Stimulated activated CD8-positive, alpha-beta memory T cell treated with anti-CD3 and anti-CD28 coated beads, Interleukin-15, amount 100 ng/mL, for 24 hours (primary cell): ENCODE data around the gene MYOG.

Source experiments
- DNase-seq: peaks from one replicate; pipeline ENCODE4 v3.0.0-alpha.2; 2020; ENCODE audit warnings: low read depth

The MYOG gene

GRCh38 chr1:203117611-203118575 is 32.1 kb upstream of the MYOG start:
- DNase-seq: no peak

DNA sequence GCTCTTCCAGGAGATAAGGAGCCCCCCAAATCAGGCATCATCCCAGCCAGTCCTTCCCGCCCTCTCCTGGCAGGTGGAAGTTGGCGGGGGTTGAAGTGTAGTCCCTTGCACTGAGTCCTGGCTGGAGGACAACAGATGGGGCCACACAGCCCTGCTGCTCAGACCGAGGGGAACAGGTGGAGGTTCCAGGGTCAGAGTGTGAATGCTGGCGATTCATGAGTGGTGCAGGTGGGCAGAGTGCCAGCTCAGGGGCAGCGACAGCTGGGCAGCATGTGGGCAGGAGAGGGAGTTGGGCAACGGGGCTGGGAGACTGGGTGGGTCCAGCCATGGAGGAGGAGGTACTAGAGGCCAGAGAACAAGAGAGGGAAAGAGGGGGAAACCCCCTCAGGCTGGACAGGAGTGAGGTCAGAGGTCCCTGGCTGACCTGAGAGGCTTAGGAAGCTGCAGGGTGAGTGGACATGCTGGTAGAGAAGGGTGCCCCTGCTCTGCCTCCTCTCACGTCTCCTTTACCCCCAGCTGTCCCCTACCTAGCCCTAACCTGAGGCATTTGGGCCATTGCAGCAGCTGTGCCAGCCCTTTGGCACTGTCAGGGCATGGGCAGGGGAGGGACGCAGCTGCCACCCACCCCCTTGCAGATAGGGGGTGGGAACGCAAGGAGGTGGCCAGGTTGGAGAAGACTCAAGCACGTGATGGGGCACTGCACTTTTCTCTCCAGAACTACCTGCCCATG is 30.4 kb upstream of the MYOG start:
- DNase-seq: no peak

DNA sequence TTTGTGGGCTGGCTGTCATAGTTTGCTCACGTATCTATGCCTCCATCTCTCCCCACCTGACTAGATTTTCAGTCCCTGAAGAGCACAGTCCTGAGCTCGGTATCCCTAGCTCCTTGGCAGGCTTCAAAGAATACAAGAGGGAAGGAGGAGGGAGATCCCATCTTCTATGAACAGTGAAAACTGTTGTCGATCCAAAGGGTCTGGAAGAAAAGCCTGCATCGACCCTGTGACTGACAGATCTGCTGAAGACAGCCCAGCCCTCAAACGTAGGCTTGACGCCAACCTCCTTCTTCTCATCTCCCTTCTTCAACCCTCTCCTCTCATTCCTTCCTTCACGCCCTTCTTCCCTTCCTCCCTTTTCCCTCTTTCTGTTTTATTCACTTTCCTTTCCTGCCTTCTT is 28.4 kb upstream of the MYOG start:
- no peak for DNase-seq

- DNase-seq: no peak
These were observed 27.5 kb upstream of the MYOG start for GRCh38 chr1:203113308-203113707.

DNA sequence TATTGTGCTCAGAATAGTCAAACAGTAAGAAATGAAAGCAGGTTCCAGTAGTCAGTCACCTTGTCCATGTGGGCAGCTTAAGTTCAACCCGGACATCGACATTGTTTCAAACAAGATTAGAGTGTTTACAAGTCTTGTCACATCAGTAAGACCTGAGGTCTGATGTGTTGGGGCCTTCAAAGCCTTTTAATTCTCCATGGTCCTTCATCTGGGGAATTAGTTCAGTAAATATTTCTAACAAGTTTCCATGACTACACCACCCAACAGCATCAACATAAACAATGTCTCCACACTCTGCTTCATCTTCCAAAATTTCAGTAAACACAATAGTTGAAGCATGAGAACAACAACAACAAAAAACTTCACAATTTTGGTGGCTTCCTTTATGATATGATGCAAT is 26.7 kb upstream of the MYOG start:
- DNase-seq: no peak

GRCh38 chr1:203104789-203105390 is 19.1 kb upstream of the MYOG start:
- DNase-seq: no peak

DNA sequence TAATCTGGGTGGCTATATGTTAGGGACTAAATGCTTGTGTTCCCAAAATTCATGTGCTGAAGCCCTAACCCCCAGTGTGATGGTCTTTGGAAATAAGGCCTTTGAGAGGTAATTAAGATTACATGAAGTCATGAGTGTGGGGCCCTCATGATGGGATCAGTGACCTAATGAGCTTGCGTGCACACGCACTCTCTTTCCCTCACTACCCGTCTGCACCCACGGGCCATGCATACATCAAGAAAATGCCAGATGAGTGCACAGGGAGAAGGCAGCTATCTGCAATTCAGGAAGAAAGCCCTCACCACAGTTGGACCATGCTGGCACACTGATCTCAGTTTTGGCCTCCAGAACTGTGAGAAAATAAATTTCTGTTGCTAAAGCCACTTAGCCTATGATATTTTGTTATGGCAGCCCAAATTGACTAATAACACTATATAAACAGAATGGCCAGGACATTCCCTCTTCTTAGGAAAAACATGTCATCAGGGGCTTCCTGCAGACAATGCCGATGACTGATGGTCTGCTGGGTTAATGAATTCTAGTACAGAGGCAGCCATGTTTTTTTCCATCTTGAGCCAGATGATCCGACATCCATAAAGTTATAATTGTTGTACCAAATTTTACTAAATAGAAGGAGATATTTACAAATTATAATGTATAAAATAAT is 18.1 kb upstream of the MYOG start:
- no peak for DNase-seq

DNA sequence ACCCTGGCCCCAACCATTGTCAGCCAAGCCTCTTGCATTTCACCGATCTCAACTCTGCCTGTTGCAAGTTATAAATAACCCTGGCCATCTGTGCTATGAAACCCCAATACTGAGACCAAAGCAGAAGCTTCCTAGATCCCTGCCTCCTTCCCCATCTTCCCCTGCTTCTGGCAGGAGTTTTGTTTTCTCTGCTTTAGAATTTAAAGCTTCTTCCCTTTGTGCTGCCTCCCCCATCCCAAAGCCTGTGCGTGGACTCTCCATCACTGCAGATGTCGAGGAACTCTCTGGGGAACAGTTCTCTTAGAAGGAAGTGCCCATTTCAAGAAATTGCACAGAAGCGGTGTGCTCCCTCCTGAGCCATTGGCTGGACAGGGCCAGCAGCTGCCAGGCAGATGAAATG is 17.4 kb upstream of the MYOG start:
- DNase-seq: no peak

DNA sequence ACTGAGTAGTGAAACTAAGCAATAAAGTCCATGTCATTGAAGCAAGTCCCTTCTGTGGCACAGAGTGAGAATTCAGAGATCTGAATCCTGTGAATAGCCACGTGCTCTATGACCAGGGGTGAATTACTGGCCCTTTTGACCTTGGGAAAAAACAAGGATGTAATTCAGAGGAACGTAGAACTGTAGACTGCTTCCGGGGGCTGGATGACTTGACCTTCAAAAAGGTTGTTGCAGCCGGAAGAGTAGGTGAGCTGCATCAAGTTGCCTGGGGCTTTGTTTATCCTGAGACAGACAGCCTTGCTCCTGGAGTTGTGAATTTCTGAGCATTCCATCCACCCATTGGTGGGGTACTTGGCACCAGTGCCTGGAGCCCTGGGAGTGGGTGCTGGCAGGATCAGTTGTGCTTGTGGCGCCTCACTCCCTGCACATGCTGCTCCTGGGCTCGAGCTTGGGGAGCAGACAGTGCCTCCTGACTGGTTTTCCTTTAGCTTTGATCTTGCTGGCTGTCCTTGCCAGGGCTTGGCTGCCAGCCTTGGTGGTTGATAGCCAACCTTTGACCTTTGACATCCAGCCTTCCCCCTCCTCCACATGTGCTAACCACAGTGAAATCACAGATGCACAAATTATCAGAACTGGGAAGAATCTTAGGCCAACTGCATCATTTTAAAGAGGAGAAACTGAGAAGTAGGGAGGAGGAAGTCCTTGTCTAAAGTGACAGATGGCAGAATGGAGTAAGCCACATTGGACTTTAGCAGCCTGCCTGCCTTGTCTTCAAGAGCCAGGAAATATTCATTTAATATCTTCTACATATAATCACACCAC is 16.2 kb upstream of the MYOG start:
- DNase-seq: no peak

- no peak for DNase-seq
These were observed 14.7 kb upstream of the MYOG start for GRCh38 chr1:203100516-203100869.

GRCh38 chr1:203099805-203100515 is 14.1 kb upstream of the MYOG start:
- no peak for DNase-seq

GRCh38 chr1:203098914-203099520 is 13.2 kb upstream of the MYOG start:
- DNase-seq: no peak

DNA sequence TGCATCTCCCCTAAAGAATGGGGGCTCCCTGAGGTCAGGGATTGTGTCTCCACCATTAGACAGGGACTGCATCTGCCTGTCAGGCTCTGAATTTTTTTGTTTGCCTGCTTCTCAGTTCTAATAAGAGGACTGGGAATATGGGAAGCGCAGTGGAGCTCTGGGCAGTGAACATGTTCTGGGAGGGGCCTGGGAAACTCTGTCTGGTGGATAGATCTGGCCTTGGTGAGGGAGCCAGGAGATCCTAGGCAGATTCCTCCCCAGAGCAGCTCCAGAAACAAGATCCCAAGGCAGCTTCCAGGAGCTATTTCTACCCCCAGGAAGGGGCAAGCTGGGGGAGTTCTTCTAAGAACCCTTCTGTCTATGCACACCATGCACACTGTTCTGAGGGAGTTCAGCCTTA is 12.6 kb upstream of the MYOG start:
- DNase-seq: no peak

DNA sequence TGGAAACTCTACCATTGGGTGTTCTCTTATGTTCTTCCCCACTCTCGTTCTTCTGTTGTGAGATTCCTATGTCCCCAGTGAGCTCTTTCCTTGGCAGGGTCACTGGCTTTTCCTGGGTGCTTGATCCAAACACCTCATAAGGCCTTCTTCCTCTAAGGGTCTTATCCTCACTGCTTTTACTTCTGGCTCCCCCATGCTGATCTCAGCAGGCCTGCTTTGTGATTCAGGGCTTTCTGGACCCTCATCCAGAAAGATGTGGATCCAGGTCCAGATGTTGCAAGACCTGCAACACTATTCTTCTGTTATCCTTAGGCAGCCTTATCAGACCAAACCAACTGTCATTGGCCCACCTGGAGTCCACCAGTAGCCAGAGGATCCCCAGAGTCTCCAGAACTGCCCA is 11.2 kb upstream of the MYOG start:
- no peak for DNase-seq

GRCh38 chr1:203096566-203096965 is 10.8 kb upstream of the MYOG start:
- DNase-seq: no peak

- no peak for DNase-seq
These were observed 9.4 kb upstream of the MYOG start for GRCh38 chr1:203095061-203095690.

GRCh38 chr1:203093754-203094410 is 8.1 kb upstream of the MYOG start:
- DNase-seq: no peak

GRCh38 chr1:203091761-203092330 is 6.0 kb upstream of the MYOG start:
- DNase-seq: no peak

- no peak for DNase-seq
These were observed 5.3 kb upstream of the MYOG start for GRCh38 chr1:203091199-203091477.
